NT2/D1 (cell line): ENCODE results near the gene FSHR.

ENCODE experiments used
- SUZ12 ChIP-seq: IDR thresholded peaks from 2 replicates; pipeline ENCODE4 v1.6.1; 2011; ENCODE audit not compliant: insufficient read length, insufficient read depth; ENCODE audit errors: extremely low read depth
- YY1 ChIP-seq: IDR thresholded peaks from 2 replicates; pipeline ENCODE4 v1.6.1; 2011; ENCODE audit not compliant: insufficient read length, insufficient read depth
- ZNF274 ChIP-seq: IDR thresholded peaks from 2 replicates; pipeline ENCODE4 v1.6.1; 2011; ENCODE audit warnings: mild to moderate bottlenecking, low read depth, low read length

DNA sequence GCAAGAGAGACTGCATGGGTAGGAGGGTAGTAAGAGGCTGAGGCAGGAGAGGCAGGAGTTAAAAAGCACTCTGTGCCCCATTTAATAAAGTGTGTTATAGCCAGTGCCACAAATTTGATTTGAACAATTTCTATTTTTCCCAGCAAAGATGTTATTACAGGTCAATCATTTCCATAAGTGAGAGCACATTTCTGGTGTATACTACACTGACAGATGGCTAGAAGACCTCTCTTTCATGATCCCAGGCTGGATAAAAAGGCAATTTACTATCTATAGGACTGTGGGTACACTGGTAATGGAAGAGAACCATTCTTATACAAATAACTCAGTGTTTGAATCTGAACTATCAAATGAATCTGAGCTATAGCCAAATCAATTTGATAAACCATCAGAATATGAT lies 176.2 kb downstream of the FSHR start:
- TF ChIP-seq ZNF274 (no peak), SUZ12 (no peak), YY1 (no peak)
